GM19455 (cell line): ENCODE measurements around the gene MRPL54.

Source experiments
- ATAC-seq: cut with Tn5 transposase; IDR thresholded peaks from one replicate; pipeline ENCODE4 v1.9.1; 2021; ENCODE audit not compliant: unreplicated experiment

The MRPL54 gene

GRCh38 chr19:3784607-3785450 lies 22.3 kb downstream of the MRPL54 start:
- no peak for ATAC-seq

GRCh38 chr19:3785451-3785937 lies 23.0 kb downstream of the MRPL54 start:
- no peak for ATAC-seq

- no peak for ATAC-seq
Observed at GRCh38 chr19:3785938-3786824, 23.7 kb downstream of the MRPL54 start, which contains the start of gene MATK. MATK (minus strand) TSS chr19:3786381; CDS start chr19:3785135, 1,246 bp downstream.

GRCh38 chr19:3788996-3789778 lies 26.7 kb downstream of the MRPL54 start:
- ATAC-seq = no peak

GRCh38 chr19:3790209-3790734 lies 27.8 kb downstream of the MRPL54 start:
- no peak for ATAC-seq

- no peak for ATAC-seq
Observed at GRCh38 chr19:3790941-3791340, 28.5 kb downstream of the MRPL54 start.

GRCh38 chr19:3792114-3792513 lies 29.6 kb downstream of the MRPL54 start:
- no peak for ATAC-seq

- ATAC-seq = no peak
Observed at GRCh38 chr19:3793799-3794198, 31.3 kb downstream of the MRPL54 start.

- ATAC-seq = no peak
Observed at GRCh38 chr19:3796358-3796757, 33.9 kb downstream of the MRPL54 start.

- ATAC-seq = no peak
Observed at GRCh38 chr19:3798137-3798536, 35.7 kb downstream of the MRPL54 start.

GRCh38 chr19:3800996-3801395 lies 38.5 kb downstream of the MRPL54 start:
- ATAC-seq = no peak

GRCh38 chr19:3801412-3802096 lies 39.1 kb downstream of the MRPL54 start:
- no peak for ATAC-seq

- no peak for ATAC-seq
Observed at GRCh38 chr19:3803114-3803888, 40.8 kb downstream of the MRPL54 start.

GRCh38 chr19:3803986-3804385 lies 41.5 kb downstream of the MRPL54 start:
- ATAC-seq = no peak

GRCh38 chr19:3804429-3804828 lies 41.9 kb downstream of the MRPL54 start:
- no peak for ATAC-seq

GRCh38 chr19:3805859-3806258 lies 43.4 kb downstream of the MRPL54 start:
- no peak for ATAC-seq

GRCh38 chr19:3807131-3807480 lies 44.6 kb downstream of the MRPL54 start:
- ATAC-seq = no peak

- no peak for ATAC-seq
Observed at GRCh38 chr19:3807574-3808354, 45.3 kb downstream of the MRPL54 start.
